Measurements from ENCODE around the gene EFHB. TPM values are rescaled to one million over a fixed set of nuclear protein-coding genes. Genes with fewer than 3 reads are reported as not detected.

EFHB gene
- total and polyA plus RNA-seq, 2 of the 13 experiments (the other 11 are each of a cell fraction or from before 2014, with no cell fraction given) = 0.15 to 0.42 TPM

DNA sequence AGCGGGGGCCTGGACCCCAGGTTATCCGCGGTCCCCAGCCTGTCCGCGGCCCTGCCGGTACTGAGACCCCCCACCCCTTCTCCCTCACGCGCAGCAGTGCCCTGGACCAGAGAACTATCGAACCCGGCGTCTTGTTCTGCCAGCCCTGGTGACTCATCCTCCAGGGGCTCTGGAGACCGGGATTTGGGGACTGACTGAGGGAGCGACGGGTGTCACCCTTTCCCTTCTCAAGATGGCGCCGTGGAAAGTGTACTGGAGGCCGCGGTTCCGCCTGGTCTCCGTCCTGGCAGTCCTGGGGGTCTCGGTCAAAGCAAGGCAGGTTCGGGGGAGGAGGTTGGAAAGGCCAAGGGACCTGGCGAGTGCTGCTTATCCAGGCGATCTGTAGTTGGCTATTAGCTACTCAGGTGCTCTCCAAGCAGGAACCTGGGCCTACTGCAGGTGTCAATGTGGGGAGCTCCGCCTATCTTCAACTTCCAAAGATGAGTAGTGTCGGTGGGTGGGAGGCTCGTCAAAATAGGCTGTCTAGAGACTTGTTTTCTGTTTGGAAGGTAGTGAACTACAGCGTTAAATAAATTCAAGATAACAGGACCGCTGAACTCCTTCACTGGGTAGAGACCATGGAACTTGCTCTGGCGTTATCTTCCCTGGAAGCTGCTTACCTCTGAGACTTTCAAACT is 13.7 kb upstream of the EFHB start (continued):
- no peak for TF ChIP-seq RXRB (CRISPR knock-in tag; IDR thresholded peaks at IDR 0.05; ENCODE audit: borderline replicate concordance)
- no peak for TF ChIP-seq ZBTB8A (CRISPR knock-in tag; IDR thresholded peaks at IDR 0.05; ENCODE audit: borderline replicate concordance, low read depth)
- TF ChIP-seq ZNF251 (CRISPR knock-in tag; IDR thresholded peaks at IDR 0.05) = no peak
- TF ChIP-seq JUNB (CRISPR knock-in tag; IDR thresholded peaks at IDR 0.05; ENCODE audit: borderline replicate concordance) = no peak
- TF ChIP-seq, protein P1, sequence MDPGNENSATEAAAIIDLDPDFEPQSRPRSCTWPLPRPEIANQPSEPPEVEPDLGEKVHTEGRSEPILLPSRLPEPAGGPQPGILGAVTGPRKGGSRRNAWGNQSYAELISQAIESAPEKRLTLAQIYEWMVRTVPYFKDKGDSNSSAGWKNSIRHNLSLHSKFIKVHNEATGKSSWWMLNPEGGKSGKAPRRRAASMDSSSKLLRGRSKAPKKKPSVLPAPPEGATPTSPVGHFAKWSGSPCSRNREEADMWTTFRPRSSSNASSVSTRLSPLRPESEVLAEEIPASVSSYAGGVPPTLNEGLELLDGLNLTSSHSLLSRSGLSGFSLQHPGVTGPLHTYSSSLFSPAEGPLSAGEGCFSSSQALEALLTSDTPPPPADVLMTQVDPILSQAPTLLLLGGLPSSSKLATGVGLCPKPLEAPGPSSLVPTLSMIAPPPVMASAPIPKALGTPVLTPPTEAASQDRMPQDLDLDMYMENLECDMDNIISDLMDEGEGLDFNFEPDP (CRISPR knock-in tag; conservative IDR thresholded peaks at IDR 0.05) = no peak
- TF ChIP-seq, protein P2, sequence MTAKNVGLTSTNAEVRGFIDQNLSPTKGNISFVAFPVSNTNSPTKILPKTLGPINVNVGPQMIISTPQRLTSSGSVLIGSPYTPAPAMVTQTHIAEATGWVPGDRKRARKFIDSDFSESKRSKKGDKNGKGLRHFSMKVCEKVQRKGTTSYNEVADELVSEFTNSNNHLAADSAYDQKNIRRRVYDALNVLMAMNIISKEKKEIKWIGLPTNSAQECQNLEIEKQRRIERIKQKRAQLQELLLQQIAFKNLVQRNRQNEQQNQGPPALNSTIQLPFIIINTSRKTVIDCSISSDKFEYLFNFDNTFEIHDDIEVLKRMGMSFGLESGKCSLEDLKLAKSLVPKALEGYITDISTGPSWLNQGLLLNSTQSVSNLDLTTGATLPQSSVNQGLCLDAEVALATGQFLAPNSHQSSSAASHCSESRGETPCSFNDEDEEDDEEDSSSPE (CRISPR knock-in tag; IDR thresholded peaks at IDR 0.05) = no peak
- TF ChIP-seq, protein P3, sequence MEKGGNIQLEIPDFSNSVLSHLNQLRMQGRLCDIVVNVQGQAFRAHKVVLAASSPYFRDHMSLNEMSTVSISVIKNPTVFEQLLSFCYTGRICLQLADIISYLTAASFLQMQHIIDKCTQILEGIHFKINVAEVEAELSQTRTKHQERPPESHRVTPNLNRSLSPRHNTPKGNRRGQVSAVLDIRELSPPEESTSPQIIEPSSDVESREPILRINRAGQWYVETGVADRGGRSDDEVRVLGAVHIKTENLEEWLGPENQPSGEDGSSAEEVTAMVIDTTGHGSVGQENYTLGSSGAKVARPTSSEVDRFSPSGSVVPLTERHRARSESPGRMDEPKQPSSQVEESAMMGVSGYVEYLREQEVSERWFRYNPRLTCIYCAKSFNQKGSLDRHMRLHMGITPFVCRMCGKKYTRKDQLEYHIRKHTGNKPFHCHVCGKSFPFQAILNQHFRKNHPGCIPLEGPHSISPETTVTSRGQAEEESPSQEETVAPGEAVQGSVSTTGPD (CRISPR knock-in tag; IDR thresholded peaks at IDR 0.05) = no peak
- TF ChIP-seq, protein P4, sequence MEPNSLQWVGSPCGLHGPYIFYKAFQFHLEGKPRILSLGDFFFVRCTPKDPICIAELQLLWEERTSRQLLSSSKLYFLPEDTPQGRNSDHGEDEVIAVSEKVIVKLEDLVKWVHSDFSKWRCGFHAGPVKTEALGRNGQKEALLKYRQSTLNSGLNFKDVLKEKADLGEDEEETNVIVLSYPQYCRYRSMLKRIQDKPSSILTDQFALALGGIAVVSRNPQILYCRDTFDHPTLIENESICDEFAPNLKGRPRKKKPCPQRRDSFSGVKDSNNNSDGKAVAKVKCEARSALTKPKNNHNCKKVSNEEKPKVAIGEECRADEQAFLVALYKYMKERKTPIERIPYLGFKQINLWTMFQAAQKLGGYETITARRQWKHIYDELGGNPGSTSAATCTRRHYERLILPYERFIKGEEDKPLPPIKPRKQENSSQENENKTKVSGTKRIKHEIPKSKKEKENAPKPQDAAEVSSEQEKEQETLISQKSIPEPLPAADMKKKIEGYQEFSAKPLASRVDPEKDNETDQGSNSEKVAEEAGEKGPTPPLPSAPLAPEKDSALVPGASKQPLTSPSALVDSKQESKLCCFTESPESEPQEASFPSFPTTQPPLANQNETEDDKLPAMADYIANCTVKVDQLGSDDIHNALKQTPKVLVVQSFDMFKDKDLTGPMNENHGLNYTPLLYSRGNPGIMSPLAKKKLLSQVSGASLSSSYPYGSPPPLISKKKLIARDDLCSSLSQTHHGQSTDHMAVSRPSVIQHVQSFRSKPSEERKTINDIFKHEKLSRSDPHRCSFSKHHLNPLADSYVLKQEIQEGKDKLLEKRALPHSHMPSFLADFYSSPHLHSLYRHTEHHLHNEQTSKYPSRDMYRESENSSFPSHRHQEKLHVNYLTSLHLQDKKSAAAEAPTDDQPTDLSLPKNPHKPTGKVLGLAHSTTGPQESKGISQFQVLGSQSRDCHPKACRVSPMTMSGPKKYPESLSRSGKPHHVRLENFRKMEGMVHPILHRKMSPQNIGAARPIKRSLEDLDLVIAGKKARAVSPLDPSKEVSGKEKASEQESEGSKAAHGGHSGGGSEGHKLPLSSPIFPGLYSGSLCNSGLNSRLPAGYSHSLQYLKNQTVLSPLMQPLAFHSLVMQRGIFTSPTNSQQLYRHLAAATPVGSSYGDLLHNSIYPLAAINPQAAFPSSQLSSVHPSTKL (CRISPR knock-in tag; IDR thresholded peaks at IDR 0.05) = no peak
- TF ChIP-seq SMC3 (IDR thresholded peaks at IDR 0.05; ENCODE audit: low read length) = no peak
- no peak for TF ChIP-seq ZNF530 (CRISPR knock-in tag; IDR thresholded peaks at IDR 0.05; ENCODE audit: low read depth)
- no peak for TF ChIP-seq TCF7L2 (IDR thresholded peaks at IDR 0.05; ENCODE audit: low read depth, low read length)
- TF ChIP-seq, protein P5, sequence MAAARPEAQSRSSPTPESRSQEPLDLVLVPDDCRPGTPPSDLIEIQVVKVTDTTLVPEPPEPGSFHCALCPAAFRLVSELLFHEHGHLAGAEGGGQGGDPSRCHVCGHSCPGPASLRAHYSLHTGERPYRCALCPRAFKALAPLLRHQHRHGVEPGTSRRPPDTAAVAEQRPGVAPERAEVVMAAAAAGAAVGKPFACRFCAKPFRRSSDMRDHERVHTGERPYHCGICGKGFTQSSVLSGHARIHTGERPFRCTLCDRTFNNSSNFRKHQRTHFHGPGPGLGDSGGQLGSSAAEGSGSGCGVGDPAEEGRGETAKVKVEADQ (CRISPR knock-in tag; IDR thresholded peaks at IDR 0.05; ENCODE audit: borderline replicate concordance) = 0 out of 2 replicates have a peak, but pooled peaks have one; percentile 6
- TF ChIP-seq, protein P6, sequence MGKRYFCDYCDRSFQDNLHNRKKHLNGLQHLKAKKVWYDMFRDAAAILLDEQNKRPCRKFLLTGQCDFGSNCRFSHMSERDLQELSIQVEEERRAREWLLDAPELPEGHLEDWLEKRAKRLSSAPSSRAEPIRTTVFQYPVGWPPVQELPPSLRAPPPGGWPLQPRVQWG (CRISPR knock-in tag; IDR thresholded peaks at IDR 0.05; ENCODE audit: borderline replicate concordance, low read depth) = no peak
- no peak for TF ChIP-seq GTF3A (CRISPR knock-in tag; conservative IDR thresholded peaks at IDR 0.05)
- TF ChIP-seq KDM5B (CRISPR knock-in tag; IDR thresholded peaks at IDR 0.05; ENCODE audit: borderline replicate concordance) = peak; percentile 25; the same call in 1 of the 2 replicates
- TF ChIP-seq HNRNPK (IDR thresholded peaks at IDR 0.05; ENCODE audit: low read depth, low read length, poor library complexity, severe bottlenecking) = no peak
- TF ChIP-seq, protein P7, sequence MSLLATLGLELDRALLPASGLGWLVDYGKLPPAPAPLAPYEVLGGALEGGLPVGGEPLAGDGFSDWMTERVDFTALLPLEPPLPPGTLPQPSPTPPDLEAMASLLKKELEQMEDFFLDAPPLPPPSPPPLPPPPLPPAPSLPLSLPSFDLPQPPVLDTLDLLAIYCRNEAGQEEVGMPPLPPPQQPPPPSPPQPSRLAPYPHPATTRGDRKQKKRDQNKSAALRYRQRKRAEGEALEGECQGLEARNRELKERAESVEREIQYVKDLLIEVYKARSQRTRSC (CRISPR knock-in tag; IDR thresholded peaks at IDR 0.05; ENCODE audit: low read depth) = no peak

Data from HepG2 (cell line).